HUDEP-2 (cell line): Measurements from ENCODE around the gene ITPKC.
A peak's percentile ranks its signal among the peaks of the same experiment; 100 is the strongest.

ENCODE experiments used
- DNase-seq, 76 experiments: peaks; one replicate each; lab custom pipeline; 2025; ENCODE audit not compliant: unreplicated experiment in 76 of 76; lab: John Stamatoyannopoulos, UW

Gene ITPKC

GRCh38 chr19:40690050-40690692 lies 26.7 kb upstream of the ITPKC start, which contains the start of gene NUMBL:
NUMBL (minus strand) TSS chr19:40690651; CDS start chr19:40690483, 168 bp downstream.
- no peak for DNase-seq

- DNase-seq: peak in 75 of 76 experiments; percentile 77 to 99 (median 97)
Observed at GRCh38 chr19:40690693-40691420, 26.1 kb upstream of the ITPKC start.

GRCh38 chr19:40691421-40692211 lies 25.3 kb upstream of the ITPKC start:
- DNase-seq: peak in 52 of 76 experiments; percentile 14 to 83 (median 59)

- peak in 1 of 76 experiments; percentile 30 for DNase-seq
Observed at GRCh38 chr19:40692212-40692551, 24.7 kb upstream of the ITPKC start.

GRCh38 chr19:40693150-40693788 lies 23.6 kb upstream of the ITPKC start:
- peak in 3 of 76 experiments; percentile 7 to 16 (median 11) for DNase-seq

GRCh38 chr19:40693896-40694295 lies 23.0 kb upstream of the ITPKC start:
- DNase-seq: no peak

GRCh38 chr19:40695881-40696280 lies 21.0 kb upstream of the ITPKC start:
- DNase-seq: no peak

- no peak for DNase-seq
Observed at GRCh38 chr19:40697007-40697406, 19.9 kb upstream of the ITPKC start.

- no peak for DNase-seq
Observed at GRCh38 chr19:40700083-40700482, 16.8 kb upstream of the ITPKC start.

- no peak for DNase-seq
Observed at GRCh38 chr19:40701758-40702157, 15.2 kb upstream of the ITPKC start.

- peak in 70 of 76 experiments; percentile 11 to 88 (median 66) for DNase-seq
Observed at GRCh38 chr19:40702337-40703012, 14.4 kb upstream of the ITPKC start.

- no peak for DNase-seq
Observed at GRCh38 chr19:40703029-40703755, 13.7 kb upstream of the ITPKC start.

GRCh38 chr19:40704491-40705361 lies 12.2 kb upstream of the ITPKC start:
- DNase-seq: no peak

GRCh38 chr19:40705362-40705651 lies 11.6 kb upstream of the ITPKC start:
- no peak for DNase-seq

- no peak for DNase-seq
Observed at GRCh38 chr19:40705950-40706619, 10.8 kb upstream of the ITPKC start.

- DNase-seq: no peak
Observed at GRCh38 chr19:40707615-40708014, 9.3 kb upstream of the ITPKC start.

- DNase-seq: no peak
Observed at GRCh38 chr19:40709817-40710216, 7.1 kb upstream of the ITPKC start.

GRCh38 chr19:40713939-40714338 lies 3.0 kb upstream of the ITPKC start:
- no peak for DNase-seq
